H1 (cell line): Measurements from ENCODE around the gene MUC5AC. TPM values are rescaled to one million over a fixed set of nuclear protein-coding genes. Genes with fewer than 3 reads are reported as not detected.

Experiments
- CTCF ChIA-PET: fragments of 300-600 bp; sonication (Branson Sonifier 250); formaldehyde crosslinking; loops from one replicate; lab custom pipeline; 2021; ENCODE audit not compliant: partially characterized antibody; lab: Charles Lee
- POLR2A ChIA-PET: fragments of 300-600 bp; sonication (Branson Sonifier 250); formaldehyde crosslinking; loops from one replicate; lab custom pipeline; 2021; ENCODE audit warnings: inconsistent platforms; ENCODE audit not compliant: partially characterized antibody; lab: Charles Lee
- DNase-seq, 2 experiments: peaks; one replicate each; pipeline versions ENCODE4 v3.0.0 to v3.0.0-alpha.2; 2010 to 2022; ENCODE audit warnings: low spot score in 2 of 2, low read depth in 1 of 2, mixed read lengths in 1 of 2
- FAIRE-seq: peaks from 2 replicates; lab custom pipeline; 2011; peaks lifted over from hg19 to GRCh38; lab: Jason Lieb, UNC
- H2AFZ ChIP-seq: 2 replicates; pipeline ENCODE4 v1.8.1; 2012; ENCODE audit warnings: low read length, inconsistent platforms
- H2AK5ac ChIP-seq: 2 replicates; pipeline ENCODE4 v1.6.1; 2013; ENCODE audit warnings: low read depth, low read length
- H2BK120ac ChIP-seq: replicated peaks from 2 replicates; pipeline ENCODE3; 2013; ENCODE audit warnings: low read depth, low read length, inconsistent platforms
- H2BK12ac ChIP-seq: 2 replicates; pipeline ENCODE4 v1.6.1; 2013; ENCODE audit warnings: low read depth, low read length
- H2BK15ac ChIP-seq: 2 replicates; pipeline ENCODE4 v1.6.1; 2013; ENCODE audit warnings: low read length
- H2BK20ac ChIP-seq: 2 replicates; pipeline ENCODE4 v1.6.1; 2013; ENCODE audit warnings: low read length
- H2BK5ac ChIP-seq: 2 replicates; pipeline ENCODE4 v1.6.1; 2013; ENCODE audit warnings: low read depth, low read length
- H3K14ac ChIP-seq: 2 replicates; pipeline ENCODE4 v1.6.1; 2013; ENCODE audit warnings: inconsistent platforms; ENCODE audit not compliant: insufficient read length
- H3K18ac ChIP-seq: 2 replicates; pipeline ENCODE4 v1.6.1; 2013; ENCODE audit warnings: low read length; ENCODE audit errors: extremely low read depth
- H3K23ac ChIP-seq: 2 replicates; pipeline ENCODE4 v1.6.1; 2013; ENCODE audit warnings: inconsistent platforms; ENCODE audit not compliant: insufficient read length
- H3K23me2 ChIP-seq: 2 replicates; pipeline ENCODE4 v1.6.1; 2013; ENCODE audit warnings: low read depth, low read length
- H3K27ac ChIP-seq: 2 replicates; pipeline ENCODE4 v1.6.1; 2011; ENCODE audit warnings: low read depth, low read length, inconsistent platforms
- H3K27me3 ChIP-seq, 4 experiments: replicated peaks in 1 of 4; 1 replicate in 1 of 4; 2 replicates in 3 of 4; pipeline versions ENCODE4 v1.6.1 to v1.8.1; 2011 to 2013; ENCODE audit warnings: low read length in 3 of 4, mild to moderate bottlenecking in 3 of 4, inconsistent platforms in 2 of 4, mixed read lengths in 2 of 4, moderate library complexity in 1 of 4; ENCODE audit not compliant: control insufficient read depth in 3 of 4, insufficient read depth in 3 of 4; ENCODE audit errors: extremely low read depth in 1 of 4
- H3K36me3 ChIP-seq, 4 experiments: 2 replicates each; pipeline versions ENCODE4 v1.6.1 to v1.8.1; 2011 to 2013; ENCODE audit warnings: mild to moderate bottlenecking in 4 of 4, low read length in 3 of 4, moderate library complexity in 2 of 4, control low read depth in 1 of 4, inconsistent platforms in 1 of 4; ENCODE audit not compliant: insufficient read depth in 4 of 4, control insufficient read depth in 2 of 4
- H3K4ac ChIP-seq: replicated peaks from 2 replicates; pipeline ENCODE3; 2013; ENCODE audit warnings: low read length, low read depth, mixed read lengths, inconsistent platforms; ENCODE audit not compliant: insufficient read length
- H3K4me1 ChIP-seq, 4 experiments: replicated peaks in 1 of 4; 1 replicate in 1 of 4; 2 replicates in 3 of 4; pipeline versions ENCODE4 v1.6.1 to v1.8.1; 2011 to 2013; ENCODE audit warnings: low read length in 3 of 4, inconsistent platforms in 2 of 4, mixed read lengths in 1 of 4; ENCODE audit not compliant: insufficient read depth in 4 of 4, control insufficient read depth in 3 of 4
- H3K4me2 ChIP-seq, 2 experiments: 2 replicates each; pipeline versions ENCODE4 v1.6.1 to v1.8.1; 2011 to 2013; ENCODE audit warnings: low read depth in 2 of 2, low read length in 2 of 2, control low read depth in 1 of 2, inconsistent platforms in 1 of 2, mild to moderate bottlenecking in 1 of 2; ENCODE audit not compliant: insufficient read depth in 1 of 2
- H3K4me3 ChIP-seq, 4 experiments: fragments of 200-600, 300-600 bp in 1 of 4; sonication (generic), shearing (Covaris generic), sonication (Bioruptor Twin) in 1 of 4; 2 replicates each; pipeline versions ENCODE4 v1.5.1 to v1.8.1; 2011 to 2016; ENCODE audit warnings: low read length in 4 of 4, low read depth in 3 of 4, control low read depth in 2 of 4, inconsistent platforms in 2 of 4, mild to moderate bottlenecking in 2 of 4, mixed read lengths in 1 of 4, moderate library complexity in 1 of 4; ENCODE audit not compliant: insufficient read depth in 2 of 4; ENCODE audit errors: extremely low read depth in 1 of 4
- H3K56ac ChIP-seq: replicated peaks from 2 replicates; pipeline ENCODE3; 2013; ENCODE audit warnings: low read depth, mild to moderate bottlenecking, mixed read lengths, low read length, inconsistent platforms; ENCODE audit not compliant: insufficient read length
- H3K79me1 ChIP-seq: 2 replicates; pipeline ENCODE4 v1.6.1; 2013; ENCODE audit warnings: low read depth, low read length, control low read depth
- H3K79me2 ChIP-seq, 2 experiments: 2 replicates each; pipeline versions ENCODE4 v1.6.1 to v1.8.1; 2012 to 2013; ENCODE audit warnings: low read length in 2 of 2, mild to moderate bottlenecking in 2 of 2, inconsistent platforms in 1 of 2; ENCODE audit not compliant: insufficient read depth in 2 of 2, control insufficient read depth in 1 of 2
- H3K9ac ChIP-seq, 4 experiments: replicated peaks in 1 of 4; 1 replicate in 1 of 4; 2 replicates in 3 of 4; pipeline versions ENCODE4 v1.6.1 to v1.8.1; 2011 to 2013; ENCODE audit warnings: low read depth in 3 of 4, low read length in 3 of 4, control low read depth in 2 of 4, mild to moderate bottlenecking in 2 of 4, moderate library complexity in 2 of 4, inconsistent platforms in 1 of 4; ENCODE audit errors: extremely low read depth in 1 of 4
- H3K9me3 ChIP-seq, 2 experiments: 2 replicates each; pipeline versions ENCODE4 v1.6.1 to v1.8.1; 2012 to 2013; ENCODE audit warnings: mild to moderate bottlenecking in 2 of 2, moderate library complexity in 2 of 2, control low read depth in 1 of 2, inconsistent platforms in 1 of 2, low read depth in 1 of 2, low read length in 1 of 2, mixed read lengths in 1 of 2; ENCODE audit not compliant: insufficient read depth in 2 of 2
- H4K20me1 ChIP-seq, 2 experiments: replicated peaks in 1 of 2; 2 replicates each; pipeline versions ENCODE3 to v1.8.1; 2011 to 2013; ENCODE audit warnings: inconsistent platforms in 2 of 2, low read length in 2 of 2, mild to moderate bottlenecking in 1 of 2; ENCODE audit not compliant: insufficient read depth in 2 of 2, control insufficient read depth in 1 of 2
- H4K5ac ChIP-seq: 2 replicates; pipeline ENCODE4 v1.6.1; 2013; ENCODE audit warnings: low read length, low read depth, mixed read lengths, inconsistent platforms; ENCODE audit not compliant: insufficient read length
- H4K8ac ChIP-seq: 2 replicates; pipeline ENCODE4 v1.8.0; 2013; ENCODE audit warnings: mild to moderate bottlenecking, moderate library complexity, low read length, inconsistent platforms; ENCODE audit not compliant: insufficient read depth; ENCODE audit errors: extremely low read depth
- H4K91ac ChIP-seq: replicated peaks from 2 replicates; pipeline ENCODE3; 2013; ENCODE audit warnings: low read length, mixed read lengths, inconsistent platforms; ENCODE audit not compliant: insufficient read length
- CHD2 ChIP-seq: IDR thresholded peaks from 2 replicates; pipeline ENCODE4 v1.6.1; 2012; ENCODE audit warnings: low read length, improper control_type of control experiment
- HDAC2 ChIP-seq, 2 experiments: fragments of 300-600 bp in 1 of 2; sonication (generic) in 1 of 2; IDR thresholded peaks; 2 replicates each; pipeline ENCODE4 v1.6.1; 2011 to 2012; ENCODE audit warnings: low read depth in 2 of 2, low read length in 2 of 2, mild to moderate bottlenecking in 2 of 2, moderate library complexity in 2 of 2, borderline replicate concordance in 1 of 2, inconsistent platforms in 1 of 2
- JUN ChIP-seq: IDR thresholded peaks from 2 replicates; pipeline ENCODE4 v1.6.1; 2011; ENCODE audit warnings: low read depth, mild to moderate bottlenecking, improper control_type of control experiment, low read length
- JUND ChIP-seq: IDR thresholded peaks from 2 replicates; pipeline ENCODE4 v1.6.1; 2011; ENCODE audit warnings: mild to moderate bottlenecking, improper control_type of control experiment, low read length
- SP4 ChIP-seq: IDR thresholded peaks from 2 replicates; pipeline ENCODE4 v1.6.1; 2012; ENCODE audit warnings: low read length, inconsistent platforms
- WGBS, 2 experiments: shearing (Covaris generic) in 1 of 2; methylation state at CpG; one replicate each; pipeline versions ENCODE4 v1.1.6 to v1.1.7; 2013 to 2015; ENCODE audit warnings: low lambda C conversion rate in 2 of 2, mixed read lengths in 2 of 2, inconsistent platforms in 1 of 2, low coverage in 1 of 2, missing lambda C conversion rate in 1 of 2; ENCODE audit not compliant: insufficient replicate concordance in 2 of 2, insufficient coverage in 1 of 2, insufficient read length in 1 of 2; ENCODE audit errors: extremely low coverage in 1 of 2, missing lambda C conversion rate in 1 of 2; 5-methylcytosine and 5-hydroxymethylcytosine counted together
- polyA plus RNA-seq, 7 experiments: library from polyadenylated mRNA; depleted of rRNA in 3 of 7; stranded (reverse) in 5 of 7; unstranded in 2 of 7; fragments of >200 nt in 5 of 7; fragments of 200-250 nt in 2 of 7; gene quantifications; 1 replicate in 5 of 7; 2 replicates in 1 of 7; 4 replicates in 1 of 7; pipeline versions ENCODE4 v1.2.1 to v1.2.3, GENCODE V29; 2011 to 2013; ENCODE audit warnings: missing spikeins in 2 of 7, mixed read lengths in 2 of 7
- total RNA-seq: library from RNA; stranded (reverse); fragmentation: NEBNext Ultra II Directional; extraction: Animal tissue kit (Norgen Biotek cat#: 25700); gene quantifications from 2 replicates; pipeline ENCODE4 v1.2.1, GENCODE V29; 2021

Gene MUC5AC
- total and polyA plus RNA-seq, 2 of the 8 experiments (the other 6 are each of a cell fraction or from before 2014, with no cell fraction given), result not detected

- ChIA-PET CTCF (no interaction called here), POLR2A (no interaction called here)
- Histone ChIP-seq H2BK5ac (no peak overlapping the region), H3K14ac (no peak overlapping the region), H4K5ac (no peak overlapping the region), H3K27ac (no peak overlapping the region), H4K8ac (no peak overlapping the region), H4K91ac (no peak overlapping the region), H2BK12ac (no peak overlapping the region), H3K4me1 (no peaks in the 10 kb centered on the region), H3K4ac (no peak overlapping the region), H3K23ac (no peak overlapping the region), H2AK5ac (no peak overlapping the region), H3K36me3 (no peaks in the 10 kb centered on the region), H4K20me1 (no peaks in the 10 kb centered on the region), H3K9ac (no peak overlapping the region), H2BK120ac (no peak overlapping the region), H3K18ac (no peak overlapping the region), H3K9me3 (peaks cover 0 to 32% of the 10 kb centered on the region in 2 experiments; a peak in 2 of 4 replicates), H3K4me2 (no peak overlapping the region), H3K27me3 (no peaks in the 10 kb centered on the region; a peak in 1 of 7 replicates), H3K79me2 (no peaks in the 10 kb centered on the region), H3K79me1 (no peaks in the 10 kb centered on the region), H2BK15ac (no peak overlapping the region), H2AFZ (no peak overlapping the region), H2BK20ac (no peak overlapping the region), H3K23me2 (no peaks in the 10 kb centered on the region; the same call in 1 of the 2 replicates), H3K56ac (no peak overlapping the region), H3K4me3 (no peak overlapping the region)
- no peak for TF ChIP-seq HDAC2 (IDR thresholded peaks at IDR 0.05; ENCODE audit: borderline replicate concordance in 1 of 2, low read depth in 2 of 2, low read length in 2 of 2)
- TF ChIP-seq JUND, result no peak
- no peak for TF ChIP-seq SP4
- no peak for TF ChIP-seq CHD2
- no peak for TF ChIP-seq JUN
- DNase-seq (no peak), FAIRE-seq (no peak)
- WGBS, 2 experiments, result 81% methylated on average over 17 of the region's 28 CpGs; no CpG with 5 or more reads in 1 of the 2 experiments
Observed at GRCh38 chr11:1196516-1197391, 39.0 kb downstream of the MUC5AC start.
